MM.1S (cell line): ENCODE results near the gene FPGS.

Source experiments
- CTCF ChIP-seq: fragments of 300-600 bp; sonication (generic); IDR thresholded peaks from 2 replicates; pipeline ENCODE4 v1.5.1; 2016; ENCODE audit warnings: antibody characterized with exemption, low read length, mixed read lengths
- EZH2 ChIP-seq: fragments of 300-600 bp; sonication (generic); optimal IDR thresholded peaks from 2 replicates; pipeline ENCODE3; 2017; ENCODE audit warnings: low read depth, mild to moderate bottlenecking, antibody characterized with exemption, low read length, mixed read lengths
- EZH2phosphoT487 ChIP-seq: fragments of 300-600 bp; sonication (generic); IDR thresholded peaks from 2 replicates; pipeline ENCODE4 v1.6.1; 2018; ENCODE audit warnings: antibody characterized with exemption, low read length

GRCh38 chr9:127770905-127771569 is 31.6 kb upstream of the FPGS start:
- TF ChIP-seq CTCF: no peak
- TF ChIP-seq EZH2phosphoT487: no peak
- TF ChIP-seq EZH2: no peak
